HUES48 (cell line): ENCODE results near the gene KRT79.
"Not testable (repeated sequence)": the region's sequence is repeated elsewhere in the genome, so short reads cannot be mapped to it uniquely, and the experiment has no call there.

Source experiments
- H3K27ac ChIP-seq: one replicate; pipeline ENCODE4 v1.7.0; 2013; ENCODE audit warnings: low read depth, low read length, inconsistent platforms
- H3K27me3 ChIP-seq: 2 replicates; pipeline ENCODE4 v1.6.1; 2013; ENCODE audit warnings: mild to moderate bottlenecking, low read length; ENCODE audit not compliant: control insufficient read depth, insufficient read depth
- H3K36me3 ChIP-seq: 2 replicates; pipeline ENCODE4 v1.6.1; 2013; ENCODE audit warnings: low read length; ENCODE audit not compliant: control insufficient read depth, insufficient read depth
- H3K4me1 ChIP-seq: 2 replicates; pipeline ENCODE4 v1.6.1; 2013; ENCODE audit warnings: mild to moderate bottlenecking, low read length; ENCODE audit not compliant: control insufficient read depth, insufficient read depth
- H3K4me3 ChIP-seq: 2 replicates; pipeline ENCODE4 v1.5.1; 2013; ENCODE audit warnings: mild to moderate bottlenecking, low read depth, low read length
- H3K9ac ChIP-seq: 2 replicates; pipeline ENCODE4 v1.6.1; 2013; ENCODE audit warnings: mild to moderate bottlenecking, low read depth, low read length, moderate library complexity
- H3K9me3 ChIP-seq: 2 replicates; pipeline ENCODE4 v1.6.1; 2013; ENCODE audit warnings: low read length; ENCODE audit not compliant: control insufficient read depth, insufficient read depth

KRT79 gene

GRCh38 chr12:52833922-52834726 lies at the start of gene KRT79:
KRT79 (minus strand) TSS chr12:52834311; CDS start chr12:52834260, 51 bp downstream.
- Histone ChIP-seq H3K36me3 (no peaks in the 10 kb centered on the region), H3K9ac (no peak within 1 kb of the TSS), H3K27me3 (no peaks in the 10 kb centered on the region), H3K27ac (no peak within 1 kb of the TSS), H3K9me3 (no peaks in the 10 kb centered on the region), H3K4me3 (no peak within 1 kb of the TSS), H3K4me1 (no peaks in the 10 kb centered on the region)

- H3K36me3 ChIP-seq, H3K4me3 ChIP-seq, H3K4me1 ChIP-seq, H3K9ac ChIP-seq, H3K9me3 ChIP-seq, H3K27ac ChIP-seq, H3K27me3 ChIP-seq: not testable (repeated sequence)
These were observed 46.4 kb upstream of the KRT79 start for GRCh38 chr12:52880499-52880898.

- no peaks in the 10 kb centered on the region for H3K36me3 ChIP-seq
- no peak overlapping the region for H3K9ac ChIP-seq
- no peaks in the 10 kb centered on the region for H3K9me3 ChIP-seq
- peak overlapping the region; percentile 52; the same call in 1 of the 2 replicates for H3K4me3 ChIP-seq
- peaks cover 2% of the 10 kb centered on the region for H3K27me3 ChIP-seq
- no peak overlapping the region for H3K27ac ChIP-seq
- no peaks in the 10 kb centered on the region for H3K4me1 ChIP-seq
These were observed 45.6 kb upstream of the KRT79 start for GRCh38 chr12:52879394-52880351.

DNA sequence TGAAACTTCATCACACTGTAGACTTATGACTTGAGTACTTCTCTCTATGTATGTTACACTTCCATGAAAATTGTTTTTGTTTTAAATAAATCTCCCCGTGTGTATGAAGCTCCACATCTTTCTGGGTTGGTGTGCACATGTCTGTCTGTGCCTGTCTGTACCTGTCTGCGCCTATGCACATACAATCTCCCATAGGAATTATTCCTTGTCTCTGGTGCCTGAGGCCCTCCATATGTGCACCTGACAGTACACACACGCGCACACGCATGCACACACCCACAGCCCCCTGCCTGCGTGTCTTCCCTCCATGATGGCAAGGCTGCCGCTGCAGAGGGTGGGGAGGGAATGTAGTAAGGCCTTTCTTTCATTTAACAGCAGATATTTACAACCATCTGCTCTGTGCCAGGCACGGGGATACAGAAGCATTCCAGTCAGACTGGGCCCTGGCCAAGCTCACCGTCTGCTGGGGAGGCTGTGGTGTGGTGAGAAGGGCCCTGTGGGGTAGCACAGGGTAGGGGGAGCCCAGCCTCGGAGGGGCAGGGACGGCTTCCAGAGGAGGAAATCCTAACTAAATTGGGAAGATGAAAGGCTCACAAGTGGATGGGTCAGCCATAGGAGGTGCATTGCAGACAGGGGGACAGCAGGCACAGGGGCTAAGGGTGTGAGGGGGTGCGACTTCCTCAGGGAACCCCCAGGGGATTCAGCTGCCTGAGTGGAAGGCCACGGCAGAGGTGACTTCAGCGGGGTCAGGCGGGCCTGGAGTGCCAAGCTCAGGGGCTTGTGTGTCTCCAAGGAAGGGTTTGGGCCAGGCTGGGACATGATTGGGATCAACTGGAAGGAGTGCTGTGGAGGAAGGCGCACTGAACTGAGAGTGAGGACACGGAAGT lies 44.6 kb upstream of the KRT79 start:
- Histone ChIP-seq H3K9me3 (no peaks in the 10 kb centered on the region), H3K9ac (no peak overlapping the region), H3K27ac (no peak overlapping the region), H3K27me3 (peaks cover 9% of the 10 kb centered on the region), H3K4me3 (peak overlapping the region; percentile 52; the same call in 1 of the 2 replicates), H3K4me1 (0 out of 2 replicates have a peak, but pooled peaks cover 3% of the 10 kb centered on the region), H3K36me3 (no peaks in the 10 kb centered on the region)

GRCh38 chr12:52877242-52877641 lies 43.1 kb upstream of the KRT79 start:
- Histone ChIP-seq H3K4me3 (no peak overlapping the region), H3K9ac (no peak overlapping the region), H3K9me3 (no peaks in the 10 kb centered on the region), H3K4me1 (0 out of 2 replicates have a peak, but pooled peaks cover 3% of the 10 kb centered on the region), H3K27ac (no peak overlapping the region), H3K27me3 (peaks cover 19% of the 10 kb centered on the region), H3K36me3 (no peaks in the 10 kb centered on the region)

DNA sequence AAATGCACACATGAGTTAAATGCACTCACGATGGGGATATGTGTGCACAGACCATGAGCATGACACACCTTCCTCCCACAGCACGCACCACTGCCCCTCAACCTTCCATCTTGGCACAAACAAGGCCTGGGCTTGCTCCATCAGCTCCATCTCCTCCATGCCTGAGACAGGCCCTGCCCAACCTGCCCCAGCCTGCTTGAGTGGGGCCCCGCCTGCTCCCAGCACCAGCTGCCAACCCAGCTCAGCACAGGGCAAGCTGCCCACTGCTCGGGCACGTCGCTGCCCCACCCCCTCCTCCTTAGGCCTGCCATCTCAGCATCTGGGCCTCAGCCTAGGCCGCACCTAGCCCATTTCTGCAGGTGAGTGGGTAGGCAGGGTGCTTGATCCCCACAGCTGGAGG lies 42.3 kb upstream of the KRT79 start:
- no peak overlapping the region for H3K4me3 ChIP-seq
- H3K9me3 ChIP-seq, result no peaks in the 10 kb centered on the region
- H3K9ac ChIP-seq, result no peak overlapping the region
- H3K27me3 ChIP-seq, result peaks cover 19% of the 10 kb centered on the region
- H3K36me3 ChIP-seq, result no peaks in the 10 kb centered on the region
- no peak overlapping the region for H3K27ac ChIP-seq
- H3K4me1 ChIP-seq, result 0 out of 2 replicates have a peak, but pooled peaks cover 3% of the 10 kb centered on the region

DNA sequence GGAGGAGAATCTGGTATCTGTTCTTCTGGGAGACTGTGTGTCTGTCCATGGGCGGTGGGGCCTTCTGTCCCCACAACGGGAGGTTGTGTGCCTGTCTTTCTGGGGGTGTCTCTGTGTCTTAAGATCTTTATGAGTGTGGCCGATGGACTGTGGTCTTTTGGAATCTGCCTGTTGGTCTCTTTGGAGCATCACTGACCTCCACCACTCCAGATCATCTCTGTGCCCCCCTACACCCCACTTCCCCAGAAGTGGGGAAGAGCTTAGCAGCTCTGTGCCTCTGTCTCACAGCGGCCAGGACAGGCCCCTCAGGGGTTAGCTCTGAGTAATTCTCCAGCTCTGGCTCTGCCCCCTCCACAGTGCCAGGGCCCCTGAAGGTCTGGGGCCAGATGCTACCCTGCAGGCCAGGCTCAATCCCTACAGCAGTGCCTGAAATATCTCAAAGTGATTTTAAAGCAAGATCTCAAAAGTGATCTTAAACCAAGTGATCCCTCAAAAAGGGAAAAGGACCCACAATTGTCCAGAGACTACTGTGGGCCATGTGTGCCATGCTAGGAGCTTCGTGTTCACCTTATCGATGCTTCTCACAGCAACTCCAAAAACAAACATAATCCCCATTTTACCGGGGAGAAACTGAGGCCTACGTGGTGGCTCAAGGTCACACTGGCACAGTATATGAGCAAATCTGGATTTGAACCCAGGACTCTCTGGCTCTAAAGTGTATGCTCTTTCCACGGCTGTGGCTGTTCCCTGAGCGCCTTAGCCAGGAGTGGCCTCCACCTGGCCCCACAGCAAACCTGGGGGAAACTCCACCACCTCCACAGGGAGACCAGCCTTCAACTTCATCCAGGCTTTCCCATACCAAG lies 40.7 kb upstream of the KRT79 start:
- no peak overlapping the region for H3K27ac ChIP-seq

GRCh38 chr12:52873832-52874572 lies 39.9 kb upstream of the KRT79 start:
- peak overlapping the region; percentile 60 for H3K4me3 ChIP-seq
- peaks cover 19% of the 10 kb centered on the region for H3K27me3 ChIP-seq
- no peak overlapping the region for H3K27ac ChIP-seq
- no peaks in the 10 kb centered on the region for H3K36me3 ChIP-seq
- H3K9ac ChIP-seq, result 0 out of 2 replicates have a peak overlapping the region, but pooled peaks have one; percentile 32
- H3K4me1 ChIP-seq, result 0 out of 2 replicates have a peak, but pooled peaks cover 3% of the 10 kb centered on the region
- H3K9me3 ChIP-seq, result no peaks in the 10 kb centered on the region

More for the DNA sequence above, 40.7 kb upstream of the KRT79 start:
- H3K4me3 ChIP-seq, result peak overlapping the region; percentile 60
- H3K27me3 ChIP-seq, result peaks cover 19% of the 10 kb centered on the region
- H3K4me1 ChIP-seq, result 0 out of 2 replicates have a peak, but pooled peaks cover 3% of the 10 kb centered on the region
- H3K36me3 ChIP-seq, result no peaks in the 10 kb centered on the region
- H3K9ac ChIP-seq, result no peak overlapping the region
- H3K9me3 ChIP-seq, result no peaks in the 10 kb centered on the region

- H3K9ac ChIP-seq, result no peak overlapping the region
These were observed 39.4 kb upstream of the KRT79 start for GRCh38 chr12:52873513-52873831.

More at GRCh38 chr12:52873513-52873831, 39.4 kb upstream of the KRT79 start:
- Histone ChIP-seq H3K9me3 (no peaks in the 10 kb centered on the region), H3K4me3 (no peak overlapping the region; the same call in 1 of the 2 replicates), H3K27ac (no peak overlapping the region), H3K4me1 (0 out of 2 replicates have a peak, but pooled peaks cover 3% of the 10 kb centered on the region), H3K36me3 (no peaks in the 10 kb centered on the region), H3K27me3 (peaks cover 19% of the 10 kb centered on the region)
